ENCODE data around the gene MPHOSPH10.
"Not testable (repeated sequence)": the region's sequence is repeated elsewhere in the genome, so short reads cannot be mapped to it uniquely, and the experiment has no call there.

MPHOSPH10 gene

GRCh38 chr2:71130152-71130904 lies at the start of gene MPHOSPH10, which contains the start of gene MCEE:
TSS of gene MPHOSPH10 (plus strand) at chr2:71130634. CDS start at chr2:71130666, 32 bp downstream.
TSS of gene MCEE (minus strand) at chr2:71130229. CDS start at chr2:71130219, 10 bp downstream.
- peak; percentile 96 for DNase-seq

- no peak for DNase-seq
These were observed 47.8 kb upstream of the MPHOSPH10 start for GRCh38 chr2:71082402-71083252.

GRCh38 chr2:71083297-71083696 lies 47.1 kb upstream of the MPHOSPH10 start:
- not testable (repeated sequence) for DNase-seq

- DNase-seq, result not testable (repeated sequence)
These were observed 46.6 kb upstream of the MPHOSPH10 start for GRCh38 chr2:71083752-71084312.

GRCh38 chr2:71085325-71086003 lies 45.0 kb upstream of the MPHOSPH10 start:
- DNase-seq, result peak; percentile 50

- DNase-seq, result not testable (repeated sequence)
These were observed 41.0 kb upstream of the MPHOSPH10 start for GRCh38 chr2:71089475-71089874.

GRCh38 chr2:71091808-71092207 lies 38.6 kb upstream of the MPHOSPH10 start:
- DNase-seq, result not testable (repeated sequence)

GRCh38 chr2:71092491-71093260 lies 37.8 kb upstream of the MPHOSPH10 start:
- not testable (repeated sequence) for DNase-seq

- peak; percentile 77 for DNase-seq
These were observed 30.1 kb upstream of the MPHOSPH10 start for GRCh38 chr2:71100195-71100964.

GRCh38 chr2:71101656-71102055 lies 28.8 kb upstream of the MPHOSPH10 start:
- DNase-seq, result no peak

- no peak for DNase-seq
These were observed 27.3 kb upstream of the MPHOSPH10 start for GRCh38 chr2:71102981-71103681.

- DNase-seq, result no peak
These were observed 26.6 kb upstream of the MPHOSPH10 start for GRCh38 chr2:71103809-71104208.

- peak; percentile 17 for DNase-seq
These were observed 24.0 kb upstream of the MPHOSPH10 start for GRCh38 chr2:71106463-71106862.

GRCh38 chr2:71108091-71108490 lies 22.3 kb upstream of the MPHOSPH10 start:
- no peak for DNase-seq

- DNase-seq, result no peak
These were observed 16.6 kb upstream of the MPHOSPH10 start for GRCh38 chr2:71113843-71114242.

GRCh38 chr2:71117063-71117462 lies 13.4 kb upstream of the MPHOSPH10 start:
- DNase-seq, result no peak

- no peak for DNase-seq
These were observed 10.2 kb upstream of the MPHOSPH10 start for GRCh38 chr2:71120195-71120594.

GRCh38 chr2:71121479-71121878 lies 9.0 kb upstream of the MPHOSPH10 start:
- no peak for DNase-seq

GRCh38 chr2:71122387-71123298 lies 7.8 kb upstream of the MPHOSPH10 start:
- no peak for DNase-seq

Data from DMS53 (cell line).